OCI-LY7 (cell line): ENCODE measurements around the gene GATM. TPM values are rescaled to one million over a fixed set of nuclear protein-coding genes. Genes with fewer than 3 reads are reported as not detected.

Experiments used
- BruUV-seq: library from RNA; stranded (reverse); fragments of 400-500 nt; replicated peaks from 2 replicates; lab custom pipeline; 2021; lab: Mats Ljungman, UMichigan
- CTCF ChIA-PET: fragments of 300-600 bp; sonication (Branson Sonifier 250); formaldehyde crosslinking; loops from one replicate; lab custom pipeline; 2022; ENCODE audit warnings: antibody characterized with exemption; ENCODE audit not compliant: unreplicated experiment; lab: Charles Lee
- POLR2A ChIA-PET: fragments of 300-600 bp; sonication (Branson Sonifier 250); formaldehyde crosslinking; loops from one replicate; lab custom pipeline; 2022; ENCODE audit warnings: antibody characterized with exemption; lab: Charles Lee
- DNase-seq: peaks from one replicate; pipeline ENCODE4 v3.0.0-alpha.2; 2015; ENCODE audit warnings: low spot score
- H2AFZ ChIP-seq: fragments of 200-600 bp; sonication (generic), shearing (Covaris generic); 2 replicates; pipeline ENCODE4 v1.6.1; 2014; ENCODE audit warnings: mild to moderate bottlenecking, antibody characterized with exemption, low read length, moderate library complexity
- H3K27ac ChIP-seq: fragments of 200-600 bp; sonication (generic); 2 replicates; pipeline ENCODE4 v1.5.1; 2014; ENCODE audit warnings: mixed run types, low read depth, mild to moderate bottlenecking, moderate library complexity, low read length, inconsistent platforms; ENCODE audit not compliant: poor library complexity, severe bottlenecking
- H3K36me3 ChIP-seq: fragments of 200-600 bp; sonication (generic); 2 replicates; pipeline ENCODE4 v1.6.1; 2014; ENCODE audit warnings: mild to moderate bottlenecking, antibody characterized with exemption, low read length, moderate library complexity, mixed read lengths; ENCODE audit not compliant: insufficient read depth
- H3K4me1 ChIP-seq: fragments of 200-600 bp; sonication (generic); 2 replicates; pipeline ENCODE4 v1.5.1; 2014; ENCODE audit warnings: mild to moderate bottlenecking, low read length; ENCODE audit not compliant: insufficient read depth, poor library complexity, severe bottlenecking
- H3K4me2 ChIP-seq: fragments of 200-600 bp; sonication (generic); 2 replicates; pipeline ENCODE4 v1.6.1; 2014; ENCODE audit warnings: mild to moderate bottlenecking, low read length
- H3K4me3 ChIP-seq: fragments of 200-600 bp; sonication (generic); 2 replicates; pipeline ENCODE4 v1.5.1; 2014; ENCODE audit warnings: mild to moderate bottlenecking, low read depth, low read length; ENCODE audit not compliant: poor library complexity, severe bottlenecking
- H3K79me2 ChIP-seq: fragments of 200-600 bp; sonication (generic); 2 replicates; pipeline ENCODE4 v1.6.1; 2016; ENCODE audit warnings: low read depth, mild to moderate bottlenecking, low read length, moderate library complexity, mixed read lengths; ENCODE audit not compliant: insufficient read depth
- H3K9me2 ChIP-seq: fragments of 200-600 bp; sonication (generic); 2 replicates; pipeline ENCODE4 v1.6.1; 2016; ENCODE audit warnings: mild to moderate bottlenecking, low read length, mixed read lengths; ENCODE audit not compliant: insufficient read depth
- H3K9me3 ChIP-seq: fragments of 200-600 bp; sonication (generic); 2 replicates; pipeline ENCODE4 v1.6.1; 2014; ENCODE audit warnings: mild to moderate bottlenecking, mixed run types, low read length, mixed read lengths
- H4K20me1 ChIP-seq: fragments of 200-600 bp; sonication (generic); 2 replicates; pipeline ENCODE4 v1.6.1; 2014; ENCODE audit warnings: mild to moderate bottlenecking, antibody characterized with exemption, low read length, moderate library complexity, mixed read lengths; ENCODE audit not compliant: insufficient read depth
- CTCF ChIP-seq: fragments of 200-600 bp; sonication (generic); conservative IDR thresholded peaks from 2 replicates; pipeline ENCODE4 v1.5.1; 2014; ENCODE audit warnings: mild to moderate bottlenecking, antibody characterized with exemption, low read length, moderate library complexity, mixed read lengths
- EZH2phosphoT487 ChIP-seq: fragments of 200-600 bp; sonication (generic); IDR thresholded peaks from 2 replicates; pipeline ENCODE4 v1.6.1; 2018; ENCODE audit warnings: low read depth, borderline replicate concordance, mild to moderate bottlenecking, mixed run types, antibody characterized with exemption, low read length, moderate library complexity, mixed read lengths
- intact Hi-C: fragments of 100-400 bp; cut with micrococcal nuclease; formaldehyde crosslinking; loops from one replicate; pipeline ENCODE4 v1.10.0; 2022; ENCODE audit not compliant: unreplicated experiment
- total RNA-seq, 2 experiments: library from RNA; depleted of rRNA in 1 of 2; stranded (reverse); fragments of >200 nt in 1 of 2; shearing (Covaris generic) in 1 of 2; gene quantifications; 2 replicates each; pipeline ENCODE4 v1.2.3, GENCODE V29; 2014 to 2022

Gene GATM
- total RNA-seq, 2 experiments from 2014 or later = 1.3 to 2.7 TPM

- Histone ChIP-seq H3K9me3 (no peaks in the 10 kb centered on the region), H3K4me3 (no peak overlapping the region), H3K79me2 (no peaks in the 10 kb centered on the region), H3K9me2 (no peaks in the 10 kb centered on the region), H2AFZ (no peak overlapping the region), H4K20me1 (no peaks in the 10 kb centered on the region), H3K36me3 (no peaks in the 10 kb centered on the region), H3K4me1 (peaks cover 17% of the 10 kb centered on the region), H3K4me2 (no peak overlapping the region), H3K27ac (no peak overlapping the region)
- TF ChIP-seq EZH2phosphoT487 (no peak), CTCF (peak; percentile 54)
- DNase-seq = peak; percentile 13
- ChIA-PET POLR2A (interaction anchor here (0.9 to 3.0 kb wide), 3 partner anchors 8 to 231 kb away, joined by 3 to 22 read pairs (median 5); a partner anchor contains a TSS), CTCF (interaction anchor here (1.2 kb wide), 1 partner anchor 10 kb away, joined by 4 read pairs; no protein-coding TSS in a partner anchor)
- intact Hi-C loops = no loop called here
- BruUV-seq = no TSS peak
Measured at GRCh38 chr15:45393851-45394250, 15.5 kb upstream of the GATM start.

GRCh38 chr15:45392584-45392855, 14.2 kb upstream of the GATM start:
- Histone ChIP-seq H2AFZ (peak overlapping the region; percentile 60), H3K4me3 (peak overlapping the region; percentile 43), H4K20me1 (no peaks in the 10 kb centered on the region), H3K36me3 (no peaks in the 10 kb centered on the region), H3K4me1 (peaks cover 17% of the 10 kb centered on the region), H3K79me2 (no peaks in the 10 kb centered on the region), H3K27ac (no peak overlapping the region), H3K9me3 (no peaks in the 10 kb centered on the region), H3K4me2 (peak overlapping the region; percentile 69), H3K9me2 (no peaks in the 10 kb centered on the region)
- CTCF ChIA-PET = interaction anchor here (1.2 kb wide), 2 partner anchors 8 to 229 kb away, joined by 3 to 4 read pairs; no protein-coding TSS in a partner anchor
- TF ChIP-seq CTCF = no peak
- TF ChIP-seq EZH2phosphoT487 = no peak
- DNase-seq = no peak
- intact Hi-C loops = no loop called here
- POLR2A ChIA-PET = interaction anchor here (0.8 to 3.0 kb wide), 4 partner anchors 9 to 214 kb away, joined by 3 to 22 read pairs (median 4); a partner anchor contains a TSS
- BruUV-seq = no TSS peak

- Histone ChIP-seq H3K9me2 (no peaks in the 10 kb centered on the region), H3K36me3 (no peaks in the 10 kb centered on the region), H3K79me2 (no peaks in the 10 kb centered on the region), H3K4me2 (peak overlapping the region; percentile 69), H4K20me1 (no peaks in the 10 kb centered on the region), H3K27ac (peak overlapping the region; percentile 14), H3K9me3 (no peaks in the 10 kb centered on the region), H2AFZ (peak overlapping the region; percentile 60), H3K4me3 (peak overlapping the region; percentile 43), H3K4me1 (peaks cover 17% of the 10 kb centered on the region)
- no TSS peak for BruUV-seq
- DNase-seq = peak; percentile 78
- intact Hi-C loops = no loop called here
- TF ChIP-seq CTCF (no peak), EZH2phosphoT487 (no peak)
- POLR2A ChIA-PET = interaction anchor here (0.6 to 3.0 kb wide), 10 partner anchors 10 to 854 kb away, joined by 3 to 22 read pairs (median 3); a partner anchor contains a TSS
- CTCF ChIA-PET = interaction anchor here (0.9 to 1.2 kb wide), 2 partner anchors 8 to 229 kb away, joined by 3 read pairs; no protein-coding TSS in a partner anchor
Measured at GRCh38 chr15:45391746-45392583, 13.6 kb upstream of the GATM start.
